ENCODE results near the gene DCAF17.
A peak's percentile ranks its signal among the peaks of the same experiment; 100 is the strongest.
"Not testable (repeated sequence)": the region's sequence is repeated elsewhere in the genome, so short reads cannot be mapped to it uniquely, and the experiment has no call there.

The DCAF17 gene

DNA sequence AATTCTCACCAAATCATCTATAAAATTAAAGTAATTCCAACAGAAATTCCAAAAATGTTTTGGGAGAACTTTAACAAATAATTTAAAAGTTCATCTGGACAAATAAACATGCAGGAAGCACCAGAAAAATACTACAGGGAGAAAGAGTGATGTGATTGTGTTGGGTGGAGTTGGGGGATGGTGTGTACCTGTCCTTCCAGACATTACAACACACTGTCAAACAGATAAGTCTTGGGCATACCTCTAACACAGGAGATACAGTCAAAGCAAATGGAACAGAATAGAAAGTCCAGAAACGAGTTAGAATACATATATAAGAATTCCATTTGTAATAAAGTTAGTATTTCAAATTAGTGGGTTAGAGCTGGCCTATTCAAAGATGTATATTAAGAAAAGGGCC is 22.8 kb upstream of the DCAF17 start:
- no peak for DNase-seq

DNA sequence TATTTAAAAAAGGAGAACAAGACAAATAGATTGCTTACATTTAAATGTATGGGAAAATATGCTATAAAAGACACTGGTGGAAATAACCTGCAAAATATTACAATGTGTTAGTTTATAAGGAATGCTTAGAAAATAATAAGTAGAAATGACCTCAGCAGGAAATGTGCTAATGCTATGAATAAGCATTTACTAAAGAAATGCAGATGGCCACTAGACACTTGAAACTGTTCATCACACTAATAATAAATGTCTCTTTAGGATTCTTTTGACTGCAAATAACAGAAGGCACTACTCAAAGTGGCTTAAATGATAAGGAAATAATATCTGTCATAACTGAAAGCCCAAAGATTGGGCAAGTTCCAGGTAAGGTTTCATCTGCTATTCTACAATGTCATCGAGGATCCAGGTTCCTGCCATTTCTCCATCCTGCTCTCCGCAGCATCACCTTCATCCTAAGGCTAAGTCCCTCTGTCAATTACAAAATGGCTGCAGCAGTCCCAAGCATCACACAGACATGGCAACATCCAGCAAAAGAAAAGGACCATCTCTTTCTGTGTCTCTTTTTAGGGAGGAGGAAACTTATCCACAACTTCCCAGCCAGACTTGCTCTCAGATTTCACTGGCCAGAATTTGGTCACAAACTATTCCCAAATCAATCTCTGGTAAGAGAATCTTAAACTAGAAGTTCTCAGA is 22.1 kb upstream of the DCAF17 start:
- DNase-seq = peak; percentile 61

DNA sequence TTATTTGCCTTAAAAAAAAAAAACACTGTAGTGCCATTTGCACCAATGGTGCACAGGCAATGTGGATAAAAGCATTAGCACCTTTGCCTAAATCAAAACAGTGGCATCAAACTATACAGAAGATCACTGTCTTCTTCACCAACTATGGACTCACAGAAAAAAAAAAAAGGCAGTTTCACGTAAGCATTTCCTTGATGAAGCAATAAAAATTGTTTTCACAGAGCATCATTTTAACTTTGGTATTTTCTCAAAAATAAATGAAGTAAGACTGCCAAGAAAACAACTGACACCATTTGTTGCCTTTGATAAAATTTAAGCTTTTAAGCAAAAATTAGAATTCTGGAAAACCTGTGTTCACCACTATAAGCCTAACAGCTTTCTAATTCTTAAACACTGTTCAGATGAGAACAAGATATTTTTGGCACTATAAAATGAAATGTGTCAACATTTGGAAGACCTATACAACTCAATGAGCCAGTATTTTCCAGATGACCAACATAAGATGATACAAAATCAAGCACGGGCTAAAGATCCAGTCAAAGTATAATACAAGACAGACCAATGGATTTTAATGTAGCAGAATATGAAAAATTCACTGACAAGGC is 21.4 kb upstream of the DCAF17 start:
- DNase-seq = no peak

GRCh38 chr2:171414645-171415044 is 19.4 kb upstream of the DCAF17 start:
- DNase-seq = not testable (repeated sequence)

DNA sequence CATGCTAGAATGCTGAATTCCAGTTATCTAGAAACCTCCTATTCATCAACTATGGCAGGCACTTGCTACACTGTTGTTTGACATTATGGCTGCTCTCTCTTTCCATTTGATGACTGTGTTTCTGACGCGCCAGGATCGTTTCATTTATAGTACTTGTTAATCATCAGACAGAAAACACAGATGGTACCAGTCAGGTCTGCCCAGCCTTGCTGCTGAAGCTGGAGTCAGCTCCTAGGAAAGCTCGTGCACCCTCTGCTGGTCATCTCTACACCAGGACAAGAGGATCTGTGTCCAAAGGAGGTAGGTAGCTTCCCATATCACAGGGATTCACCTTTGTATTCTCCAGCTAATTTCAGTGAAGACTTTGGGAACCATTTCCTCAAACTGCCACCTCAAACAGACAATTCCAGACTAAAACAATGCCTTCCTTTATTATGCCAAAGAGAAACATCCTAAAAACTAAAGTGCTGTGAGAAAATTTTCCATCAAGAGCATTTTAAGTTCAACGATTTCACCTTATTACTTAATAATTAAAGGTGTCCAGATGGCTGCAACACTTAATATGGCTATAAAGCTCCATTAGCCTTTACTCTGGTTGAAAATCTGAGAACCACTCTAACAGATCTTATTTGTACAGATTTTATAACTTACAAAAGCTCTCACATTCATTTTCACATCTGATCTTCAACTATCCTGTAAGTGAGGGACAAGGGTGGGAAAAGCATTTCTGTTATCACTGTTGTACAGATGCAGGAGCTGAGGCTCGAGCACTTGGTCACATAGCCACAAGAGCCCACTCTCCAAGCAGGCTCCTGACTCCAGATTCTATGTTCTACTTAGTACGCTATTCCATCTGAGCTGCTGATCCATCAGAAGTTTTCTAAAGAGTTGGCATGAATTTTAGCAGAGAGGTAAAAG is 17.8 kb upstream of the DCAF17 start:
- peak; percentile 91 for DNase-seq

DNA sequence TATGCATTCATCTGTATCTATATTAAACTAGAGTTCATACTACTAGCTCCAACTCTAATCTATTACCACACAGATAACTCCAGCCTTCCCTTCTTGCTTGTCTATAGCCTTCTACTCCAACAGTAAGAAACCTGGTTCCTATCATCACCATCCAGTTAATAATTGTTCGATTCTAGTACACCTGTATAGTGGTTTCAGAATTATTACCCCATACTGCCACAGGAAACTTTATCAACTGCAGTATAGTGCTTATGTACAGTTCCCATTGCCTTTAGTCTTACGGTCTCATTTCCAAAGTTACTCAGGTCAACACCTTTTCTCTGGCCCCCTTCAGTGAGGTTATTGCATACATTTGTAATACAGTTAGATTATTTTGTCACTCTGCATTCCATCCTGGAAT is 14.7 kb upstream of the DCAF17 start:
- no peak for DNase-seq

GRCh38 chr2:171420728-171421563 is 13.1 kb upstream of the DCAF17 start:
- DNase-seq = no peak

- DNase-seq = not testable (repeated sequence)
These were observed 11.1 kb upstream of the DCAF17 start for GRCh38 chr2:171422710-171423495.

GRCh38 chr2:171430516-171431410 is 3.3 kb upstream of the DCAF17 start:
- DNase-seq = no peak

- no peak for DNase-seq
These were observed 2.3 kb upstream of the DCAF17 start for GRCh38 chr2:171431677-171432167.

- no peak for DNase-seq
These were observed 1.6 kb upstream of the DCAF17 start for GRCh38 chr2:171432206-171432968.

DNA sequence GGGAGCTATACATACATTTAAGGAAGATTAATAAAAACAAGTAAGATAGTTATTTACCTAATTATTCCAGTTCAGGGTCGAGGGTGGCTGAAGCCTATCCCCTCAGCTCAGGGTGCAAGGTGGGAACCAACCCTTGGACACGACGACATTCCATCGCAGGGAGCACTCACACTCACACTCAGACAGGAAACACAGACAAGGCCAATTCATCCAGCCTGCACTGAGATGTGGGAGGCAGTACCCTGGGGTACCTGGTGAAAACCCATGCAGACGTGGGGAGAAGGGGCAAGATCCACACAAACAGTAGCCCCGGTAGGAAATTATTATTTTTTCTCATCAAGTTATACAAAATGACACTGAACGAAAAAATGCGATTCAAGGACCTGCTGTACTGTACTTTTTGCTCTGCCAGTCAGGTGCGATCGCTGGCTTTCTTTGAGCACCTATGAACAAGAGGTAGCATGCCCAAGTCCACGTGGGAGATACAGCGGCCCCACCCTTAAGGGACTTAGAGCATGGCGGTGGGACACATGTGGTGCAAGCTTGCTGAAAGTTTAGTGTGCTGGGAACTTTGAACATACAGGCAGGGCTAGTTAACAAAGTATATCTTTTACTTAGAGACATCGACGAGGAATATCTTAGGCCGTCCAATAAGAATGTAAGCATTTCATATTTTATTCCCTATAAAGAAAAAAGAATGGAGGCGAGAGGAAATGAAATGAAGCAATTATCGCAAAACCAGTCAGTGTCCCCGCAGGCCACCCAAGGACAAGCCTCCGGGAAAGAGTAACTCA is 860 bp upstream of the DCAF17 start:
- peak; percentile 23 for DNase-seq

DNA sequence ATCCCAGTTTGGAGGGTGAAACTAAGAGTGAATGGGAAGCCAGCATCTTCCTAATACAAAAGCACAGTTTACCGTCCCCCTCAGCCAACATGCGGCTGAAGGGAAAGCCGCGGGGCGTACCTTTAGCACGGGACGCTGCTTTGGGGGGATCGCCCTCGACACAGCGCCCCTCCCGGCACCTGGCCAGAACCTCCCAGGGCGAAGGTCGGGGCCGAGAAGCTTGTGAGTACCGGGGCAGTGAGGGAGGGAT is 338 bp upstream of the DCAF17 start, which contains the start of gene METTL8:
Gene METTL8 (minus strand): TSS at position 228 of the 250 bp plus-strand sequence. CDS start 41,805 bp downstream, outside the sequence.
- no peak for DNase-seq

DNA sequence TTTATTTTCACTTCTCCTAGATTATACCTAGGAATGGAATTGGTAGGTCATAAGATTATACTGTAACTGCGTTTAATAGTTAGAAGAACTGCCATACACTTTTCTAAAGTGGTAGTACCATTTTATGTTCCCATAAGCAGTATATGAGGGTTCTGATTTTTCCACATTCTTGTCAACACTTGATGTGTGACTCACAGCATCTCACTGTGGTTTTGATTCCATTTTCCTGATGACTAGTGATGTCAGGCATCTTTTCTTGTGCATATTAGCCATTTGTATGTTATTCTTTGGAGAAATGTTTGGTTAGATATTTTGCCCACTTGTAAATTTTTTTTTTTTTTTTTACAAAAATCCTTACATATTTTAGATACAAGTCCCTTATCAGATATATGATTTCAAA is 2.3 kb downstream of the DCAF17 start:
- peak; percentile 95 for DNase-seq

GRCh38 chr2:171441470-171441869 is 7.4 kb downstream of the DCAF17 start:
- no peak for DNase-seq

DNA sequence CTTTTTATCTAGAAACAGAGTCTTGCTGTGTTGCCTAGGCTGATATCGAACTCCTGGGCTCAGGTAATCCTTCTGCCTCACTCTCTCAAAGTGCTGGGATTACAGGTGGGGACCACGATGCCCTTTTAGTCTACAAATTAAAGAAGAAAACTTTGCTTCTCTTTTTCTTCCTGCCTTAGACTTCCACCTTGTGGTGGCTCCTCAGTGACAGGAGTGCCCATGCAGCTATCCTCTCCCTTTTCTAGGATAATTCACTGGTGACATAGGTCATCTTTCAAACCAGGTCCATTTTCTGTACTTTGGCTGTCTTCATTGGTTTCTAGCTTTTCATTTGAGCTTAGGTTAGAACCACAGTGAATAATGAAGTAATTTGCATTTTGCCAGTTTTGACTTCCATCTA is 13.6 kb downstream of the DCAF17 start:
- no peak for DNase-seq

DNA sequence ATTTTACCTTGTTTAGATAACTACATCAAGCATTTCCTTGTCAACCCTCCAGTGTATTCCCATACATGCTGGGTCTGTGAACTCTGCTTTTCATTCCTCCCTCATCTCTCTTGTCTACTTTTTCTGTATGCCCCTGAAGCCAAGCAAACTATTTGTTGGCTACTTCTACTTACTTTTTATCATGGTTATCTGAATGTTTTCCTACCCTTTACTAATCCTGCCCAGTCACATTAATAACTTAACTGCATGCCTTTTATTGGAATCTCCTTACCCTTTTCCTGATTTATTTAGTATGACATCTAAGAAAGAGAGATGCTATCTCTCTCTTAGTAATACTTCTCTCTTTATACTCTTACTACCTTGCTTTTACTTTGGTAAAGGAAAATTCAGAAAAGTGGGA is 17.0 kb downstream of the DCAF17 start:
- DNase-seq = no peak

- no peak for DNase-seq
These were observed 18.7 kb downstream of the DCAF17 start for GRCh38 chr2:171452773-171453172.

GRCh38 chr2:171459498-171459897 is 25.5 kb downstream of the DCAF17 start:
- DNase-seq = no peak
